GM19467 (cell line): ENCODE data around the gene RAD17.
"Not testable (repeated sequence)": the region's sequence is repeated elsewhere in the genome, so short reads cannot be mapped to it uniquely, and the experiment has no call there.

Source experiments
- ATAC-seq: cut with Tn5 transposase; IDR thresholded peaks from one replicate; pipeline ENCODE4 v1.9.1; 2021; ENCODE audit warnings: mild to moderate bottlenecking, moderate library complexity; ENCODE audit not compliant: unreplicated experiment

Gene RAD17

GRCh38 chr5:69374911-69375446, 5.4 kb downstream of the RAD17 start:
- ATAC-seq = peak; percentile 67

- no peak for ATAC-seq
Observed at GRCh38 chr5:69378376-69378775, 8.8 kb downstream of the RAD17 start.

GRCh38 chr5:69404659-69405330, 35.2 kb downstream of the RAD17 start:
- ATAC-seq = no peak

- peak; percentile 71 for ATAC-seq
Observed at GRCh38 chr5:69414885-69415583, 45.4 kb downstream of the RAD17 start, which contains the start of gene MARVELD2. Gene MARVELD2 (plus strand): TSS chr5:69415116. CDS start chr5:69419386, 4,270 bp downstream.

- no peak for ATAC-seq
Observed at GRCh38 chr5:69415584-69415958, 46.0 kb downstream of the RAD17 start.

GRCh38 chr5:69416180-69416579, 46.6 kb downstream of the RAD17 start:
- ATAC-seq = no peak

GRCh38 chr5:69416699-69417098, 47.1 kb downstream of the RAD17 start:
- ATAC-seq = no peak

- ATAC-seq = no peak
Observed at GRCh38 chr5:69418554-69418953, 48.9 kb downstream of the RAD17 start.

- ATAC-seq = no peak
Observed at GRCh38 chr5:69431424-69432303, 62.0 kb downstream of the RAD17 start.

- ATAC-seq = peak; percentile 45
Observed at GRCh38 chr5:69432412-69433206, 63.0 kb downstream of the RAD17 start.

GRCh38 chr5:69435276-69435884, 65.8 kb downstream of the RAD17 start:
- not testable (repeated sequence) for ATAC-seq

GRCh38 chr5:69444127-69444754, 74.6 kb downstream of the RAD17 start:
- ATAC-seq = no peak

- ATAC-seq = no peak
Observed at GRCh38 chr5:69449511-69449910, 79.9 kb downstream of the RAD17 start.

GRCh38 chr5:69450116-69450515, 80.5 kb downstream of the RAD17 start:
- ATAC-seq = no peak

GRCh38 chr5:69450527-69450926, 80.9 kb downstream of the RAD17 start:
- ATAC-seq = not testable (repeated sequence)

- no peak for ATAC-seq
Observed at GRCh38 chr5:69451941-69452647, 82.5 kb downstream of the RAD17 start.

GRCh38 chr5:69453487-69453886, 83.9 kb downstream of the RAD17 start:
- ATAC-seq = not testable (repeated sequence)

- no peak for ATAC-seq
Observed at GRCh38 chr5:69454460-69455249, 85.0 kb downstream of the RAD17 start.
